Limb (tissue), 2 donors: ENCODE measurements around the gene PRR20C.
"Not testable (repeated sequence)": the region's sequence is repeated elsewhere in the genome, so short reads cannot be mapped to it uniquely, and the experiment has no call there.

Source experiments
- DNase-seq, 2 donors: peaks; one replicate each; pipeline ENCODE4 v3.0.0-alpha.2; 2016; ENCODE audit errors: extremely low spot score in 2 of 2

Gene PRR20C

GRCh38 chr13:57153761-57154160, at the start of gene PRR20C:
TSS of gene PRR20C (plus strand) at chr13:57154061. CDS start at chr13:57154448, 387 bp downstream.
- not testable (repeated sequence) for DNase-seq

GRCh38 chr13:57114945-57115344, 38.9 kb upstream of the PRR20C start:
- no peak for DNase-seq

GRCh38 chr13:57123681-57124080, 30.2 kb upstream of the PRR20C start:
- DNase-seq: peak; percentile 48 to 83

- no peak for DNase-seq
Measured at GRCh38 chr13:57128909-57129308, 25.0 kb upstream of the PRR20C start.

GRCh38 chr13:57136093-57136492, 17.8 kb upstream of the PRR20C start:
- DNase-seq: no peak

- no peak for DNase-seq
Measured at GRCh38 chr13:57137585-57137984, 16.3 kb upstream of the PRR20C start.

- DNase-seq: no peak
Measured at GRCh38 chr13:57138988-57139387, 14.9 kb upstream of the PRR20C start.

GRCh38 chr13:57139781-57140180, 14.1 kb upstream of the PRR20C start:
- not testable (repeated sequence) for DNase-seq

- not testable (repeated sequence) for DNase-seq
Measured at GRCh38 chr13:57140235-57140968, 13.5 kb upstream of the PRR20C start, which contains the start of gene PRR20A. TSS of gene PRR20A (plus strand) at chr13:57140918. CDS start at chr13:57141305, 387 bp downstream.

GRCh38 chr13:57147188-57147587, 6.7 kb upstream of the PRR20C start, which contains the start of gene PRR20B:
TSS of gene PRR20B (plus strand) at chr13:57147488. CDS start at chr13:57147875, 387 bp downstream.
- DNase-seq: not testable (repeated sequence)

GRCh38 chr13:57148106-57148505, 5.8 kb upstream of the PRR20C start:
- not testable (repeated sequence) for DNase-seq

- not testable (repeated sequence) for DNase-seq
Measured at GRCh38 chr13:57160332-57160731, 6.5 kb downstream of the PRR20C start, which contains the start of gene PRR20D. TSS of gene PRR20D (plus strand) at chr13:57160632. CDS start at chr13:57161019, 387 bp downstream.

GRCh38 chr13:57166897-57167296, 13.0 kb downstream of the PRR20C start, which contains the start of gene PRR20E:
TSS of gene PRR20E (plus strand) at chr13:57167197. CDS start at chr13:57167584, 387 bp downstream.
- DNase-seq: not testable (repeated sequence)

- no peak for DNase-seq
Measured at GRCh38 chr13:57191667-57192066, 37.8 kb downstream of the PRR20C start.
